ENCODE measurements around the gene KIAA0513. TPM values are rescaled to one million over a fixed set of nuclear protein-coding genes. Genes with fewer than 3 reads are reported as not detected.

KIAA0513 gene
- total RNA-seq, 8 experiments from 2014 or later: 13.4 to 47.7 (median 16.8) TPM

- in situ Hi-C loops (cut with MboI; ENCODE audit: low pct_unique_long_range_greater_than_20kb in 2 of 9, low sequenced_read_pairs in 9 of 9, unreplicated experiment in 9 of 9): no loop called here
- H3K4me3 ChIP-seq: no peak overlapping the region
- peak in 4 of 8 experiments; percentile 3 to 4 (median 3) for ATAC-seq (replicated peaks in 6 of 8)
- no peak overlapping the region for H3K27ac ChIP-seq
- 70 to 90% (median 80%) methylated on average over 2 to 11 of the region's 31 CpGs; no CpG with 5 or more reads in 5 of the 10 experiments for WGBS, 10 experiments
- peaks cover 30 to 42% of the 10 kb centered on the region in 2 donors for H3K4me1 ChIP-seq (replicated peaks in 1 of 2)
Measured at GRCh38 chr16:85088570-85089199, 61.1 kb downstream of the KIAA0513 start.

DNA sequence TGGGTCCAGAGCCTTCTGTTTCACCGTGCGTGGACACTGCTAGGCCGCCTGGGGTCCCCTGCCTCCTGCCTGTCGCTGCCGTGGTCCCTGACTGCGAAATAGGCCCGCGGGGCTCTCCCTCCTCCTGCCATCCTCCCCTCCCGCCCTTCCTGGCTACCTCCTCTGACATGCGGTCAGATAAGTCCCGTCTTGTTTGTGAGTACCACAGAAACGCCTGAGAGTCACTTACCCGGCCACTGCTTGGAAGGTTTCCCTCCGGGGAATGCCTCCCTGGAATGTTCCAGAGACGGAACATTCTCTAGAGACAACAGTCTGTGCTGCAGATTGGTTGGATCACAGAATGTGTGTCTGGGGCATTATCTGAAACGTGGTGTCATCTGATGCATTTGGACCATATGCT is 61.9 kb downstream of the KIAA0513 start:
- H3K4me1 ChIP-seq (replicated peaks in 1 of 2): peaks cover 28 to 37% of the 10 kb centered on the region in 2 donors
- no peak overlapping the region for H3K4me3 ChIP-seq
- in situ Hi-C loops (cut with MboI; ENCODE audit: low pct_unique_long_range_greater_than_20kb in 2 of 9, low sequenced_read_pairs in 9 of 9, unreplicated experiment in 9 of 9): no loop called here
- H3K27ac ChIP-seq: no peak overlapping the region
- peak in 1 of 8 experiments; percentile 5 for ATAC-seq (replicated peaks in 6 of 8)
- 60 to 100% (median 81%) methylated on average over 1 to 6 of the region's 16 CpGs; no CpG with 5 or more reads in 3 of the 10 experiments for WGBS, 10 experiments

- no peak overlapping the region for H3K27ac ChIP-seq
- 25 to 66% (median 47%) methylated on average over 3 to 13 of the region's 13 CpGs; no CpG with 5 or more reads in 4 of the 10 experiments for WGBS, 10 experiments
- no peak overlapping the region for H3K4me3 ChIP-seq
- H3K4me1 ChIP-seq (replicated peaks in 1 of 2): peaks cover 27 to 32% of the 10 kb centered on the region in 2 donors
- in situ Hi-C loops (cut with MboI; ENCODE audit: low pct_unique_long_range_greater_than_20kb in 2 of 9, low sequenced_read_pairs in 9 of 9, unreplicated experiment in 9 of 9): no loop called here
- ATAC-seq (replicated peaks in 6 of 8): peak in 2 of 8 experiments; percentile 15
Measured at GRCh38 chr16:85090181-85090580, 62.6 kb downstream of the KIAA0513 start.

DNA sequence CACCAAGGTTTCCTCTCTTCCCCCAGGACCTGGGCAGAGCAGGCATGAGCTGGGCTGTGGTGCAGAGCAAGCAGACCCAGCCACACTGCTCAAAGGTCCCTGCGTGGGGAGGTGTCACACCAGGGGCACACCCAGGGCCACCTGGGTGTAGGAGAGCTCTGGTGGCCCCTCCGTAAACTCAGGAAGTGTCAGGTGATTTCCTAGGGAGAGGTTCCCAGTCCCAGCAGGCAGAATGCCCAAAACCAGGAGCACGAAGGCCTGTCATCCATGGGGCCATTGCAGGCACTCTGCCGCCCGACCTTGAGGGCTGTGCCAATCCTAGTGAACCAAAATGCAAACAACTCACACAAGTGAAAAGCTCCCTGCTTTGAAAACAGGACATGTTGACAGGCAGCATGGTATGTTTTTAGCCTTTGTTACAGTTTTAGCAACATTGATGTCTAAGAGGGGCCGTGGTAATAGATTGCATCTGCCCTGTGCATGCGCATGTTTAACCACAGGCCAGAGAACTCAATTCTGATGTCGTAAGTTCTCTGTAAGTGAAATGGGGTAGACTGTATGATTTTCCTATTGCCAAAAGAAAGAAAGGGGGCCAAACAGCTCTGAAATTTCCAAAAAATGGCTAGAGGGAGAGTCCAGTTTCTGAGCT is 63.4 kb downstream of the KIAA0513 start:
- in situ Hi-C loops (cut with MboI; ENCODE audit: low pct_unique_long_range_greater_than_20kb in 2 of 9, low sequenced_read_pairs in 9 of 9, unreplicated experiment in 9 of 9): no loop called here
- 31 to 80% (median 60%) methylated on average over 1 to 4 of the region's 8 CpGs; no CpG with 5 or more reads in 3 of the 10 experiments for WGBS, 10 experiments
- peak in 5 of 8 experiments; percentile 14 to 62 (median 53) for ATAC-seq (replicated peaks in 6 of 8)
- Histone ChIP-seq H3K27ac (no peak overlapping the region), H3K4me1 (replicated peaks in 1 of 2) (peaks cover 26 to 32% of the 10 kb centered on the region in 2 donors), H3K4me3 (no peak overlapping the region)

GRCh38 chr16:85091522-85091910 is 63.9 kb downstream of the KIAA0513 start:
- 80 to 100% (median 89%) methylated on average over 1 to 6 of the region's 7 CpGs; no CpG with 5 or more reads in 2 of the 10 experiments for WGBS, 10 experiments
- Histone ChIP-seq H3K4me3 (no peak overlapping the region), H3K27ac (no peak overlapping the region), H3K4me1 (replicated peaks in 1 of 2) (peaks cover 26 to 30% of the 10 kb centered on the region in 2 donors)
- in situ Hi-C loops (cut with MboI; ENCODE audit: low pct_unique_long_range_greater_than_20kb in 2 of 9, low sequenced_read_pairs in 9 of 9, unreplicated experiment in 9 of 9): no loop called here
- ATAC-seq (replicated peaks in 6 of 8): peak in 2 of 8 experiments; percentile 1 to 2

DNA sequence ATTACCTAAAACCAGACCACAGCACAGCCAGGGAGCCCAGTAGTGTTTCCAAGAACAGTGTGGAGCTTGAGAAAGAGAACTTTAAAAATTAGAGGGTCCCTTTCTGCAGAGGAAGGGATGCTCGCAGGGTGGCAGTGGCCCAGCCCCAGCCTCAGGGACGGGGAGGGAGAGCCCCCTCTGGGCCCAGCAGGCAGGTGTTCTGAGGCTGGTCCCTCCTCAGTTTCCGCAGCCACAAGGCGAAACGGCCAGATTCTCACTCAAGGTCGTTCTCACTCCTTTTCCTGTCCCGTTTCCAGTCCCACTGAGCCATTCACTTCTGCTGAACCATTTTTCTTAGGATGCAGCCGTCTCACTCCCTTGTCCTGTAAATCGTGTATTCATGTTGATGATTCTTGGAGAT is 64.7 kb downstream of the KIAA0513 start:
- in situ Hi-C loops (cut with MboI; ENCODE audit: low pct_unique_long_range_greater_than_20kb in 2 of 9, low sequenced_read_pairs in 9 of 9, unreplicated experiment in 9 of 9): no loop called here
- Histone ChIP-seq H3K4me1 (replicated peaks in 1 of 2) (peaks cover 26 to 29% of the 10 kb centered on the region in 2 donors), H3K4me3 (no peak overlapping the region), H3K27ac (no peak overlapping the region)
- no peak for ATAC-seq (replicated peaks in 6 of 8)
- 65 to 93% (median 82%) methylated on average over 2 to 3 of the region's 9 CpGs; no CpG with 5 or more reads in 5 of the 10 experiments for WGBS, 10 experiments

- in situ Hi-C loops (cut with MboI; ENCODE audit: low pct_unique_long_range_greater_than_20kb in 2 of 9, low sequenced_read_pairs in 9 of 9, unreplicated experiment in 9 of 9): no loop called here
- 0 to 95% (median 83%) methylated on average over 1 to 7 of the region's 18 CpGs; no CpG with 5 or more reads in 7 of the 10 experiments for WGBS, 10 experiments
- ATAC-seq (replicated peaks in 6 of 8): no peak
- H3K27ac ChIP-seq: no peak overlapping the region
- H3K4me3 ChIP-seq: no peak overlapping the region
- peaks cover 26 to 29% of the 10 kb centered on the region in 2 donors for H3K4me1 ChIP-seq (replicated peaks in 1 of 2)
Measured at GRCh38 chr16:85092851-85093250, 65.3 kb downstream of the KIAA0513 start.

- no peak overlapping the region for H3K4me3 ChIP-seq
- 67 to 90% (median 77%) methylated on average over 3 to 11 of the region's 13 CpGs; no CpG with 5 or more reads in 3 of the 10 experiments for WGBS, 10 experiments
- peaks cover 26 to 29% of the 10 kb centered on the region in 2 donors for H3K4me1 ChIP-seq (replicated peaks in 1 of 2)
- no peak overlapping the region for H3K27ac ChIP-seq
- no peak for ATAC-seq (replicated peaks in 6 of 8)
- in situ Hi-C loops (cut with MboI; ENCODE audit: low pct_unique_long_range_greater_than_20kb in 2 of 9, low sequenced_read_pairs in 9 of 9, unreplicated experiment in 9 of 9): no loop called here
Measured at GRCh38 chr16:85093705-85094104, 66.1 kb downstream of the KIAA0513 start.

- 20 to 100% (median 83%) methylated on average over 1 to 7 of the region's 12 CpGs; no CpG with 5 or more reads in 1 of the 10 experiments for WGBS, 10 experiments
- H3K4me1 ChIP-seq (replicated peaks in 1 of 2): peaks cover 24 to 25% of the 10 kb centered on the region in 2 donors
- in situ Hi-C loops (cut with MboI; ENCODE audit: low pct_unique_long_range_greater_than_20kb in 2 of 9, low sequenced_read_pairs in 9 of 9, unreplicated experiment in 9 of 9): no loop called here
- ATAC-seq (replicated peaks in 6 of 8): peak in 1 of 8 experiments; percentile 2
- H3K27ac ChIP-seq: no peak overlapping the region
- H3K4me3 ChIP-seq: no peak overlapping the region
Measured at GRCh38 chr16:85094176-85094805, 66.7 kb downstream of the KIAA0513 start.

GRCh38 chr16:85094812-85095211 is 67.2 kb downstream of the KIAA0513 start:
- H3K4me3 ChIP-seq: no peak overlapping the region
- H3K27ac ChIP-seq: no peak overlapping the region
- 80 to 100% (median 90%) methylated on average over 1 to 5 of the region's 12 CpGs; no CpG with 5 or more reads in 7 of the 10 experiments for WGBS, 10 experiments
- H3K4me1 ChIP-seq (replicated peaks in 1 of 2): peaks cover 19 to 20% of the 10 kb centered on the region in 2 donors
- in situ Hi-C loops (cut with MboI; ENCODE audit: low pct_unique_long_range_greater_than_20kb in 2 of 9, low sequenced_read_pairs in 9 of 9, unreplicated experiment in 9 of 9): no loop called here
- peak in 6 of 8 experiments; percentile 2 to 10 (median 6) for ATAC-seq (replicated peaks in 6 of 8)

- WGBS, 10 experiments: 60 to 80% (median 72%) methylated on average over 1 to 4 of the region's 9 CpGs; no CpG with 5 or more reads in 6 of the 10 experiments
- no peak overlapping the region for H3K27ac ChIP-seq
- H3K4me1 ChIP-seq (replicated peaks in 1 of 2): no peaks in the 10 kb centered on the region
- in situ Hi-C loops (cut with MboI; ENCODE audit: low pct_unique_long_range_greater_than_20kb in 2 of 9, low sequenced_read_pairs in 9 of 9, unreplicated experiment in 9 of 9): no loop called here
- H3K4me3 ChIP-seq: no peak overlapping the region
- ATAC-seq (replicated peaks in 6 of 8): no peak
Measured at GRCh38 chr16:85096921-85097320, 69.3 kb downstream of the KIAA0513 start.

DNA sequence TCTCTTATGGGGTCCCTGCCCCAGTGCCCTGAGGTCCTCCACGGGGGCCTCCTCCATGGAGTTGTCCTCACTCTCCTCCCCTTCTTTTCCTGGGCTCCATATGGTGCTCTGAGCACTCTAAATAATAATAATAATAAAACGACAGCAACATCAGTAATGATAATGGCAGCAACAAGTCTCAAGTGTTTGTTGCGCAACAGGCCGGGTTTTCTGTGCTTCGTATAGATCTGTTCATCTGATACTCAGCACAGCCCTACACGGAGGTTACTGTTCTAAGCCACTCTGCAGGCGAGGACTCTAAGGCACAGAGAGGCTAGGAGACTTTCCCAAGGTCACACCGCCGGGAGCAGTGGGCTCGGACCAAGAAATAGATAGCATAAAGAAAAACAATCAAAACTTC is 71.0 kb downstream of the KIAA0513 start:
- WGBS, 10 experiments: 50 to 94% (median 80%) methylated on average over 2 to 10 of the region's 10 CpGs
- H3K4me3 ChIP-seq: no peak overlapping the region

GRCh38 chr16:85100265-85100664 is 72.7 kb downstream of the KIAA0513 start:
- Histone ChIP-seq H3K27ac (no peak overlapping the region), H3K4me3 (no peak overlapping the region), H3K4me1 (replicated peaks in 1 of 2) (no peaks in the 10 kb centered on the region)
- WGBS, 10 experiments: 67 to 94% (median 85%) methylated on average over 1 to 3 of the region's 10 CpGs; no CpG with 5 or more reads in 5 of the 10 experiments
- ATAC-seq (replicated peaks in 6 of 8): no peak
- in situ Hi-C loops (cut with MboI; ENCODE audit: low pct_unique_long_range_greater_than_20kb in 2 of 9, low sequenced_read_pairs in 9 of 9, unreplicated experiment in 9 of 9): loop anchor here in 2 of 9 experiments (25.0 kb wide), 2 partner anchors 137 to 187 kb away; no protein-coding TSS in a partner anchor

More for the DNA sequence above, 71.0 kb downstream of the KIAA0513 start:
- Histone ChIP-seq H3K27ac (no peak overlapping the region), H3K4me1 (replicated peaks in 1 of 2) (no peaks in the 10 kb centered on the region)
- no peak for ATAC-seq (replicated peaks in 6 of 8)
- in situ Hi-C loops (cut with MboI; ENCODE audit: low pct_unique_long_range_greater_than_20kb in 2 of 9, low sequenced_read_pairs in 9 of 9, unreplicated experiment in 9 of 9): no loop called here

Measured in motor neuron (in vitro differentiated cells).